Cardiac fibroblast (primary cell): ENCODE measurements around the gene CBX8.

Experiments used
- DNase-seq, 2 donors: peaks; one replicate each; pipeline versions ENCODE4 v3.0.0 to v3.0.0-alpha.2; 2010; ENCODE audit warnings: low read depth in 2 of 2
- H3K4me3 ChIP-seq, 2 donors: replicated peaks in 1 of 2; 1 replicate in 1 of 2; 2 replicates in 1 of 2; pipeline ENCODE4 v1.5.1; 2011; ENCODE audit warnings: low read depth in 2 of 2, low read length in 2 of 2, mild to moderate bottlenecking in 2 of 2, moderate library complexity in 1 of 2
- CTCF ChIP-seq: IDR thresholded peaks from one replicate; pipeline ENCODE4 v1.5.1; 2011; ENCODE audit warnings: low read depth, mild to moderate bottlenecking, low read length, inconsistent platforms

CBX8 gene

GRCh38 chr17:79834565-79835469 is 37.9 kb upstream of the CBX8 start:
- TF ChIP-seq CTCF = peak; percentile 69
- DNase-seq = no peak
- H3K4me3 ChIP-seq = no peak overlapping the region

GRCh38 chr17:79833744-79834564 is 37.1 kb upstream of the CBX8 start:
- H3K4me3 ChIP-seq = no peak overlapping the region
- DNase-seq = no peak
- TF ChIP-seq CTCF = no peak

- H3K4me3 ChIP-seq = no peak overlapping the region
- TF ChIP-seq CTCF = no peak
- no peak for DNase-seq
Measured at GRCh38 chr17:79833110-79833450, 36.2 kb upstream of the CBX8 start.

- DNase-seq = no peak
- no peak overlapping the region for H3K4me3 ChIP-seq
- TF ChIP-seq CTCF = no peak
Measured at GRCh38 chr17:79832218-79833109, 35.6 kb upstream of the CBX8 start.

GRCh38 chr17:79831265-79832217 is 34.7 kb upstream of the CBX8 start:
- TF ChIP-seq CTCF = no peak
- no peak overlapping the region for H3K4me3 ChIP-seq
- DNase-seq = peak in 1 of 2 donors; percentile 55
